Neural cell (in vitro differentiated cells): ENCODE data around the gene ZNHIT3.

Experiments
- EP300 ChIP-seq: fragments of 450-650 bp; conservative IDR thresholded peaks from 2 replicates; pipeline ENCODE4 v1.6.1; 2014; ENCODE audit warnings: antibody characterized with exemption, mild to moderate bottlenecking, moderate library complexity; ENCODE audit not compliant: poor library complexity, severe bottlenecking
- EZH2 ChIP-seq: fragments of 200-600, 300-800 bp; shearing (Covaris generic), sonication (generic); IDR thresholded peaks from 2 replicates; pipeline ENCODE4 v1.6.1; 2014; ENCODE audit warnings: antibody characterized with exemption, low read length, borderline replicate concordance, mild to moderate bottlenecking; ENCODE audit not compliant: insufficient read depth, poor library complexity, severe bottlenecking
- MXI1 ChIP-seq: fragments of 450-650 bp; conservative IDR thresholded peaks from 2 replicates; pipeline ENCODE4 v1.6.1; 2014; ENCODE audit warnings: antibody characterized with exemption, mild to moderate bottlenecking; ENCODE audit not compliant: poor library complexity, severe bottlenecking
- POLR2AphosphoS5 ChIP-seq: IDR thresholded peaks from 2 replicates; pipeline ENCODE4 v1.6.1; 2012
- RAD21 ChIP-seq: fragments of 450-650 bp; conservative IDR thresholded peaks from 2 replicates; pipeline ENCODE4 v1.6.1; 2014; ENCODE audit warnings: antibody characterized with exemption, mild to moderate bottlenecking, moderate library complexity
- SMC3 ChIP-seq: fragments of 450-650 bp; conservative IDR thresholded peaks from 2 replicates; pipeline ENCODE4 v1.6.1; 2014; ENCODE audit warnings: antibody characterized with exemption, mild to moderate bottlenecking, moderate library complexity; ENCODE audit not compliant: poor library complexity
- TAF1 ChIP-seq: IDR thresholded peaks from 2 replicates; pipeline ENCODE4 v1.6.1; 2012; ENCODE audit warnings: low read depth
- TF ChIP-seq, protein P1 (sequence below): fragments of 450-650 bp; IDR thresholded peaks from 2 replicates; pipeline ENCODE4 v1.5.1; 2014; ENCODE audit warnings: antibody characterized with exemption, mild to moderate bottlenecking, moderate library complexity; ENCODE audit not compliant: poor library complexity, severe bottlenecking

GRCh38 chr17:36505171-36505570 lies 18.7 kb downstream of the ZNHIT3 start:
- TF ChIP-seq, protein P1, sequence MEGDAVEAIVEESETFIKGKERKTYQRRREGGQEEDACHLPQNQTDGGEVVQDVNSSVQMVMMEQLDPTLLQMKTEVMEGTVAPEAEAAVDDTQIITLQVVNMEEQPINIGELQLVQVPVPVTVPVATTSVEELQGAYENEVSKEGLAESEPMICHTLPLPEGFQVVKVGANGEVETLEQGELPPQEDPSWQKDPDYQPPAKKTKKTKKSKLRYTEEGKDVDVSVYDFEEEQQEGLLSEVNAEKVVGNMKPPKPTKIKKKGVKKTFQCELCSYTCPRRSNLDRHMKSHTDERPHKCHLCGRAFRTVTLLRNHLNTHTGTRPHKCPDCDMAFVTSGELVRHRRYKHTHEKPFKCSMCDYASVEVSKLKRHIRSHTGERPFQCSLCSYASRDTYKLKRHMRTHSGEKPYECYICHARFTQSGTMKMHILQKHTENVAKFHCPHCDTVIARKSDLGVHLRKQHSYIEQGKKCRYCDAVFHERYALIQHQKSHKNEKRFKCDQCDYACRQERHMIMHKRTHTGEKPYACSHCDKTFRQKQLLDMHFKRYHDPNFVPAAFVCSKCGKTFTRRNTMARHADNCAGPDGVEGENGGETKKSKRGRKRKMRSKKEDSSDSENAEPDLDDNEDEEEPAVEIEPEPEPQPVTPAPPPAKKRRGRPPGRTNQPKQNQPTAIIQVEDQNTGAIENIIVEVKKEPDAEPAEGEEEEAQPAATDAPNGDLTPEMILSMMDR = no peak
- TF ChIP-seq POLR2AphosphoS5 (no peak), EZH2 (no peak), TAF1 (no peak), EP300 (no peak), MXI1 (no peak), RAD21 (no peak), SMC3 (no peak)
